Spleen (tissue), 11 donors: Measurements from ENCODE around the gene KCNJ6. TPM values are rescaled to one million over a fixed set of nuclear protein-coding genes. Genes with fewer than 3 reads are reported as not detected.
"Not testable (repeated sequence)": the region's sequence is repeated elsewhere in the genome, so short reads cannot be mapped to it uniquely, and the experiment has no call there.

ENCODE experiments used
- DNase-seq: peaks from one replicate; pipeline ENCODE4 v3.0.0-alpha.2; 2020
- H3K27ac ChIP-seq, 8 donors: fragments of 200-600 bp; sonication (generic) in 7 of 8; 1 replicate in 4 of 8; 2 replicates in 4 of 8; pipeline versions ENCODE4 v1.5.0 to v1.8.0; 2016 to 2021; ENCODE audit warnings: inconsistent platforms in 4 of 8, mild to moderate bottlenecking in 4 of 8, moderate library complexity in 1 of 8
- H3K27me3 ChIP-seq, 7 donors: fragments of 200-600 bp; sonication (generic) in 6 of 7; replicated peaks in 1 of 7; 1 replicate in 4 of 7; 2 replicates in 3 of 7; pipeline versions ENCODE4 v1.5.0 to v1.8.0; 2016 to 2021; ENCODE audit warnings: inconsistent platforms in 3 of 7, mild to moderate bottlenecking in 1 of 7
- H3K36me3 ChIP-seq, 6 donors: fragments of 200-600 bp; sonication (generic) in 5 of 6; 1 replicate in 4 of 6; 2 replicates in 2 of 6; pipeline versions ENCODE4 v1.5.0 to v1.8.0; 2016 to 2021; ENCODE audit warnings: inconsistent platforms in 2 of 6
- H3K4me1 ChIP-seq, 6 donors: fragments of 200-600 bp; sonication (generic) in 5 of 6; 1 replicate in 3 of 6; 2 replicates in 3 of 6; pipeline versions ENCODE4 v1.5.0 to v1.8.0; 2016 to 2021; ENCODE audit warnings: inconsistent platforms in 3 of 6
- H3K4me3 ChIP-seq, 8 donors: fragments of 200-600 bp; sonication (generic) in 7 of 8; 1 replicate in 4 of 8; 2 replicates in 4 of 8; pipeline versions ENCODE4 v1.5.0 to v1.8.0; 2016 to 2021; ENCODE audit warnings: inconsistent platforms in 4 of 8, mild to moderate bottlenecking in 4 of 8, moderate library complexity in 2 of 8
- H3K9me3 ChIP-seq, 8 donors: fragments of 200-600 bp; sonication (generic) in 7 of 8; 1 replicate in 4 of 8; 2 replicates in 4 of 8; pipeline versions ENCODE4 v1.5.0 to v1.8.0; 2016 to 2021; ENCODE audit warnings: inconsistent platforms in 4 of 8
- POLR2A ChIP-seq, 3 donors: fragments of 450-650 bp; IDR thresholded peaks; one replicate each; pipeline ENCODE4 v1.5.1; 2017; ENCODE audit warnings: antibody characterized with exemption in 3 of 3, mild to moderate bottlenecking in 1 of 3
- POLR2AphosphoS5 ChIP-seq, 3 donors: sonication (generic); formaldehyde crosslinking; IDR thresholded peaks; one replicate each; pipeline ENCODE4 v1.5.1; 2017; ENCODE audit warnings: antibody characterized with exemption in 3 of 3
- WGBS, 5 donors: extraction: QIAGEN DNeasy Blood & Tissue Kit in 3 of 5; methylation state at CpG; one replicate each; pipeline versions ENCODE4 v1.1.5 to v1.1.7; 2013 to 2018; 5-methylcytosine and 5-hydroxymethylcytosine counted together
- intact Hi-C: fragments of 100-400 bp; cut with DNase I; formaldehyde crosslinking; loops from one replicate; pipeline ENCODE4 v1.15.0; 2023; ENCODE audit warnings: low total_unique reads
- polyA plus RNA-seq, 3 donors: library from polyadenylated mRNA; stranded (reverse); fragments of 200-250 nt; gene quantifications; one replicate each; pipeline ENCODE4 v1.2.1, GENCODE V29; 2013
- total RNA-seq, 7 donors: library from RNA; depleted of rRNA in 3 of 7; stranded (reverse); fragments of >200 nt in 3 of 7; fragmentation: NEBNext Ultra II Directional in 4 of 7; extraction: Animal tissue kit (Norgen Biotek cat#: 25700) in 4 of 7; gene quantifications; one replicate each; pipeline versions ENCODE4 v1.1.0 to v1.2.1, GENCODE V29; 2016 to 2021
- TF ChIP-seq, protein P1 (sequence below), 11 experiments: fragments of 200-600 bp in 7 of 11; fragments of 450-650 bp in 4 of 11; sonication (generic) in 4 of 11; IDR thresholded peaks in 8 of 11; conservative IDR thresholded peaks in 3 of 11; 1 replicate in 7 of 11; 2 replicates in 4 of 11; pipeline versions ENCODE4 v1.4.0 to v1.8.0; 2016 to 2021; ENCODE audit warnings: antibody characterized with exemption in 11 of 11, inconsistent platforms in 4 of 11, mild to moderate bottlenecking in 1 of 11
- donor health status: healthy with polysubstance abuse.
- donor health status: DM: no; HTN: no; CAD: no; lungs with moderate emphysema.
- donor health status: DM: no; HTN: no; CAD: no.
- donor health status: Bipolar disorder and iron deficiency.
- donor health status: healthy.
- donor health status: DM: no; HTN: no; CAD: no.
- donor health status: DM: yes; HTN: yes; CAD: no.

Gene KCNJ6
- total and polyA plus RNA-seq, 10 donors = under 0.01 to 0.36 (median 0.10) TPM; not detected in 6

DNA sequence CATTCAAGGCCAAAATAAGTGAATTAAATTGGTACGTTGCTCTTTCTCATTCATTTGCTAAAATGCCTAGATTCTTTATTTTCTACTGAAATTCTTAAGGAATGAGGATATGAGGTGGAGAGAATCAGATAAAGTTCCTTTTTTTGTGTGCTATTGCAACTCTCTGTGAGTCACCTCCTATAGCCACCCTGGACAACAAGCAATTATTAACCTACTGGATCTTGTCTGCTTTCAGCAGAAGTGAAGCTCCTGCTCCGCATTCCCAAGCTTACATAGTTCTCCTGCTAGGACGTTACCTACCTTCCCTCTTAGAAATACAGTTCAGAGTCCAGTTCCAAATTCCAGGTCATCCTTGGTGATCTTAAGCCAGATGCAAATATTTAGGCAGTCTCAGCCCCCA lies 4.8 kb upstream of the KCNJ6 start:
- Histone ChIP-seq H3K9me3 (no peaks in the 10 kb centered on the region), H3K4me3 (no peak overlapping the region), H3K4me1 (peaks cover 0 to 6% (median 5%) of the 10 kb centered on the region in 6 donors), H3K36me3 (no peaks in the 10 kb centered on the region), H3K27me3 (peaks cover 0 to 49% (median 21%) of the 10 kb centered on the region in 7 donors), H3K27ac (no peak overlapping the region)
- intact Hi-C loops = no loop called here
- DNase-seq = no peak
- no peak for TF ChIP-seq POLR2A (IDR thresholded peaks at IDR 0.05)
- TF ChIP-seq, protein P1, sequence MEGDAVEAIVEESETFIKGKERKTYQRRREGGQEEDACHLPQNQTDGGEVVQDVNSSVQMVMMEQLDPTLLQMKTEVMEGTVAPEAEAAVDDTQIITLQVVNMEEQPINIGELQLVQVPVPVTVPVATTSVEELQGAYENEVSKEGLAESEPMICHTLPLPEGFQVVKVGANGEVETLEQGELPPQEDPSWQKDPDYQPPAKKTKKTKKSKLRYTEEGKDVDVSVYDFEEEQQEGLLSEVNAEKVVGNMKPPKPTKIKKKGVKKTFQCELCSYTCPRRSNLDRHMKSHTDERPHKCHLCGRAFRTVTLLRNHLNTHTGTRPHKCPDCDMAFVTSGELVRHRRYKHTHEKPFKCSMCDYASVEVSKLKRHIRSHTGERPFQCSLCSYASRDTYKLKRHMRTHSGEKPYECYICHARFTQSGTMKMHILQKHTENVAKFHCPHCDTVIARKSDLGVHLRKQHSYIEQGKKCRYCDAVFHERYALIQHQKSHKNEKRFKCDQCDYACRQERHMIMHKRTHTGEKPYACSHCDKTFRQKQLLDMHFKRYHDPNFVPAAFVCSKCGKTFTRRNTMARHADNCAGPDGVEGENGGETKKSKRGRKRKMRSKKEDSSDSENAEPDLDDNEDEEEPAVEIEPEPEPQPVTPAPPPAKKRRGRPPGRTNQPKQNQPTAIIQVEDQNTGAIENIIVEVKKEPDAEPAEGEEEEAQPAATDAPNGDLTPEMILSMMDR (IDR thresholded peaks at IDR 0.05 in 8 of 11, conservative IDR thresholded peaks at IDR 0.05 in 3 of 11) = no peak
- 69 to 84% (median 72%) methylated on average over 3 of the region's 3 CpGs for WGBS, 5 donors

DNA sequence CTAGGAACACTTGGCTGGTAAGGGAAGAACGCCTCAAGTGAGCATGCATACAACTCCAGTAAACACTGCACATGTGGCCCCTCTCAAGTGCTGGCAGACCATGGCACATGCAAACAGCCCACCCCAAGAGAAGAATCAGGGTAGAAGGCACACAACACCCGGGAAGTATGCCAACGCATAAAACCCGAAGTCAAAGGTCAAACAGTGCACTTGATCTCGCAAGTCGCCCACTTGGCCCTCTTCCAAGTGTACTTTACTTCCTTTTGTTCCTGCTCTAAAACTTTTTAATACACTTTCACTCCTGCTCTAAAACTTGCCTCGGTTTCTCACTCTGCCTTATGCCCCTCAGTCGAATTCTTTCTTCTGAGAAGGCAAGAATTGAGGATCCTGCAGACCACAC lies 4.0 kb upstream of the KCNJ6 start:
- 68 to 79% (median 71%) methylated on average over 8 of the region's 8 CpGs for WGBS, 5 donors
- peaks cover 0 to 57% (median 29%) of the 10 kb centered on the region in 7 donors for H3K27me3 ChIP-seq

DNA sequence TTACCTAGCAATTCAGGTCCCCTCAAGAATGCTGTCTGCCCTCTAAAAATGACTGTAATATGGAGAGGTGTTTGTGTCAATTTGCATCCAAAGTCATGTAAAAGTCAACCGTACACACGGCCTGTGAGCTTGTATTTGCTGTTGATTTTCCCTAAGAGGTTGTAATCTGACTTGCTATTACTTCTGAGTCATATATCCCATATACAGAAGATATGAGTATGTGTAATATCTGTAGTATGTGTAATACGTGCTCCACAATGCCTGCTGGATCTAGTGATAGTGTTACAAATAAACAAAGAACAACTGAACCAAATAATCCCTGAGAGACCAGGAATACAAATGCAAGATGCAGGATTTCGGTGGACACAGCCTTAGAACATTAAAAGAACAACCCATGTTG lies 1.4 kb upstream of the KCNJ6 start:
- intact Hi-C loops = no loop called here
- DNase-seq = no peak
- Histone ChIP-seq H3K9me3 (no peaks in the 10 kb centered on the region), H3K4me1 (peaks cover 0 to 18% (median 12%) of the 10 kb centered on the region in 6 donors), H3K36me3 (no peaks in the 10 kb centered on the region), H3K4me3 (no peak overlapping the region), H3K27ac (no peak overlapping the region), H3K27me3 (peaks cover 0 to 83% (median 46%) of the 10 kb centered on the region in 7 donors)
- 67 to 78% (median 76%) methylated on average over 4 of the region's 4 CpGs for WGBS, 5 donors
- TF ChIP-seq POLR2AphosphoS5 (IDR thresholded peaks at IDR 0.05) (no peak), POLR2A (IDR thresholded peaks at IDR 0.05) (no peak)
- TF ChIP-seq, protein P1 (IDR thresholded peaks at IDR 0.05 in 8 of 11, conservative IDR thresholded peaks at IDR 0.05 in 3 of 11) = no peak

More for the DNA sequence above, 4.0 kb upstream of the KCNJ6 start:
- H3K36me3 ChIP-seq, DNase-seq, H3K27ac ChIP-seq, H3K9me3 ChIP-seq, H3K4me3 ChIP-seq, intact Hi-C loops: not testable (repeated sequence)
- peaks cover 0 to 13% (median 12%) of the 10 kb centered on the region in 6 donors for H3K4me1 ChIP-seq

DNA sequence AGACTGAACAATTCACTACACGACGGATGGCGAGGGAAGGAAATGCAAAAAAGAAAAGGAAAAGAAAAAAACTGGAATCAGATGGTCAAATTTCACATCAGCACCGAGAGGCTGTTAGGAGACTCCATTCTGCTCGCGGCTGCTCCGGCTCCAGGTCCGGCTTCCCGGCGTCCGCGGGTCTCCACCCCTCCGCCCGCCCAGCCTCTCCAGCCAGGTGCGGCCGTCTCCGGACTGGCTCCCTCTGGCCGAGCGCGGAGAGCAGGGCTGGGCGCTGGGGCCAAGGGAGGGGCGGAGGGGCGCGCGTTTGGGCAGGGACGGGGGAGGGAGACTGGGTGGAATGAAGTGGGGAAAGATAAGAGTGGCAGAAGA lies 332 bp downstream of the KCNJ6 start:
- WGBS, 5 donors = 2 to 6% (median 4%) methylated on average over 26 of the region's 26 CpGs
- peaks cover 0 to 18% (median 12%) of the 10 kb centered on the region in 6 donors for H3K4me1 ChIP-seq
- no peak for DNase-seq
- no peak overlapping the region for H3K27ac ChIP-seq
- no peaks in the 10 kb centered on the region for H3K9me3 ChIP-seq
- H3K27me3 ChIP-seq = peaks cover 0 to 84% (median 46%) of the 10 kb centered on the region in 7 donors
- H3K36me3 ChIP-seq = no peaks in the 10 kb centered on the region
- TF ChIP-seq POLR2A (IDR thresholded peaks at IDR 0.05) = no peak
- intact Hi-C loops = no loop called here
- peak overlapping the region in 5 of 8 donors; percentile 10 to 40 (median 16) for H3K4me3 ChIP-seq

DNA sequence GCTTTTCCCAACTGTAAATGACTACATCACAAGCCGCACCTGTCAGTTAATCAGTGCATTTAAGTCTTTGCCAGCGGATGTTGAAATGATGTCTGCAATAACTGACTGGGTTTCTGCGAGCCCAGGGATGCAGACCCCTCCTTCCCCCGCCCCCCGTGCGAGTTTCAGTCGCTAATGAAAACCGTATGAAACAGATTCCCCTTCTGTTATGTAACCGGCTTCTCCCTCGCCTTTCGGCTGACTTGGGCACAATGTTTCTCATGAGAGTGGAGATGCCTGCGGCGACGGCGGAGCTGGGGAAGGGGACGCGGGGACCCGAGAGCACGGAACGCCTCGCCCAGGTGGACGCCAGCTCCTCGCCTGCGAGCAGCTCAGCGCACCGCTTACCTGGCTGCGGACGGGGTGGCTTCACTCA lies 753 bp downstream of the KCNJ6 start:
- Histone ChIP-seq H3K9me3 (no peaks in the 10 kb centered on the region), H3K36me3 (no peaks in the 10 kb centered on the region), H3K27ac (no peak overlapping the region), H3K27me3 (peaks cover 0 to 88% (median 46%) of the 10 kb centered on the region in 7 donors), H3K4me1 (peaks cover 0 to 18% (median 12%) of the 10 kb centered on the region in 6 donors), H3K4me3 (peak overlapping the region in 4 of 8 donors; percentile 10 to 40 (median 18))
- intact Hi-C loops = no loop called here
- 6 to 9% (median 8%) methylated on average over 28 of the region's 28 CpGs for WGBS, 5 donors
- TF ChIP-seq, protein P1 (IDR thresholded peaks at IDR 0.05 in 8 of 11, conservative IDR thresholded peaks at IDR 0.05 in 3 of 11) = no peak
- TF ChIP-seq POLR2A (IDR thresholded peaks at IDR 0.05) (no peak), POLR2AphosphoS5 (IDR thresholded peaks at IDR 0.05) (no peak)
- no peak for DNase-seq
